Measurements from ENCODE around the gene TBC1D23. TPM values are rescaled to one million over a fixed set of nuclear protein-coding genes. Genes with fewer than 3 reads are reported as not detected.

The TBC1D23 gene
- 84.6 and 85.2 TPM in 2 replicates for total RNA-seq

DNA sequence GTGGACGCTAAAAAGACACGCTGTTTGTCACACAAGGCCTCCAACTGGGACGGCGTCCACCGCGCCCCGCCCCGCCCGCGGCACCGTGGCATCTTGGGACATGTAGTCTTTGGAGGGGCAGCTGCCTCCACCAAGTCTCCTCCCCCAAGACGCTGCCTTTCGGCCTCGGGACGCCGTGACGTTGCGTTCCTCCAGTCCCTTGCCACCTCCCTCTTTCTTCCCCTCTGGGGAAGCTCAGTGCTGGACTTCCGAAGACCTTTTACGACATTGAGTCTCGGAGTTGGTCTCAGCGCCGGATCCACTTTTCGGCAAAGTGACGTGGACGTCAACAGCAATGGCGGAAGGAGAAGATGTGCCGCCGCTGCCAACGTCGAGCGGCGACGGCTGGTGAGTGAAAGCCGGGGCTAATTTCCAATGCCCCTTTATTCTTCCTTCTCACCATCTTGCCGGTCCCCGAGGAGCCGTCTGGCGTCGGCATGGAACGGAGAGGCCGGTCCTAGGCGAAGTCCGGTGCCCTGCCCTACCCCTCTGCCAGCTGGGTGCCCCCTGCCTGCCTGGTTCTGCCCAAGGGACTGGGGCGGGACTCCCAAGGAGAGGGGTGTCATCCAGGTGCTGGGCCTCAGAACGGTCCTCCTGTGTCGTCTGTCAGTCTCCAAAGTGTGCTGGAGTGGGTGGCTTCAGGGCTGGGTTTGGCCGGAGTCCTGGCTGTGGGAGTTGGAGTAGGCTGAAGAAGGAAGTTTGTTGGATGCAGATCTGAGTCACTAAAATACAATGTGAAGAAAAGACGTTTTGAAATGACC is at the start of gene TBC1D23:
Gene TBC1D23, plus strand, starts transcription at position 308 of the 800 bp plus-strand sequence. Its CDS starts 27 bp downstream, at position 335.

DNA sequence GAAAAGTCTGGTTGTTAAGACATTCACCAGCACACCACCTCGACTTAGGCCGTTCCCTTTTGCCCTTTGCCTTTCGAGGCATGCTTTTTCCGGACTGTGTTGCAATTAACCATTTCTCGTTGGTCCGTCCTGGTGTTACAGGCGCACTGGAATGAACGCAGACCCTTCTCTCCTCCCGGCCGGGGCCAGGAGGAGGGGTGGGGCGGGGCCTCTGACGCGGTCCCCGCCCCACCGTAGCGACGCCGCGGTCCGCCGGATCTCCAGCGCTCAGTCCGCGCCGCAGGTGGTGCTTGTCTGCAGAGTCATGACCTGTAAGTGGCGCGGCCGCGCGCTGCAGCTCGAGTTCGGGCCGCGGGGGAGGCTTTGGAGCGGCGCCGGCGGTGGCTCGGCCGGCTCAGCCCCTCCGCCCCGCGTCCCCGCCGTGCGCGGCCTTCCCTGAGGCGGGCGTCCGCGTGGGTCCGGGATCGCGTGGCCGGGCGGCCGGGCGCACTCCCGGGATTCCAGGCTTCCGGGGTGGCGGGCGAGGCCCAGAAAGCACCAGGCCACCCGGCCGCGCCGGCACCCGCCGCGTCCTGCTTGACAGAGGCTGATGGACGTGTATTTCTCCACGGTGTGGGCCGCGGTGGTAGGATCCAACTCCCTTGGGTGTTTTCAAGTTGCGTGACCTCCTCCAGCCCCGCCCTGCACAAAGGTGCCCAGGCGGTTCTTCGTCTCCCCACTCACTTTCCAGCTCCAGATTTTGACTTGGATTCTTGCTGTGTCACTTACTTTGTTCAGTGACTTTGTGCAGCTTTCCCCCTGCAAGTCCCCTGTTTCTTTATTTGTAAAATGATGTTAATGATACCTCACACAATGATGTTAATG is 73.9 kb downstream of the TBC1D23 start, which contains the start of gene NIT2:
Gene NIT2, plus strand, starts transcription at position 270 of the 864 bp plus-strand sequence. Its CDS starts 35 bp downstream, at position 305.

Other genes starting within 250 kb of the TBC1D23 start
- gene FILIP1L, start 146.5 kb upstream of the TBC1D23 start, total RNA-seq = 42.3 and 74.7 TPM in 2 replicates
- gene NIT2, start 73.8 kb downstream of the TBC1D23 start, total RNA-seq = 10.8 and 13.1 TPM in 2 replicates
- 43.0 and 45.9 TPM in 2 replicates for gene TOMM70, start 140.1 kb downstream of the TBC1D23 start, total RNA-seq
- 4.0 and 4.2 TPM in 2 replicates for gene LNP1, start 140.5 kb downstream of the TBC1D23 start, total RNA-seq
- gene TMEM45A, start 231.6 kb downstream of the TBC1D23 start, total RNA-seq = 44.2 and 104 TPM in 2 replicates